Tongue (tissue), 2 donors: ENCODE measurements around the gene TRIM17. TPM values are rescaled to one million over a fixed set of nuclear protein-coding genes. Genes with fewer than 3 reads are reported as not detected.

Source experiments
- DNase-seq: peaks from one replicate; pipeline ENCODE4 v3.0.0-alpha.2; 2015
- total RNA-seq: library from RNA; depleted of rRNA; stranded (reverse); fragments of >200 nt; gene quantifications from one replicate; pipeline ENCODE4 v1.2.3, GENCODE V29; 2014

TRIM17 gene
- total RNA-seq, 1 donor from 2014 or later: not detected

DNA sequence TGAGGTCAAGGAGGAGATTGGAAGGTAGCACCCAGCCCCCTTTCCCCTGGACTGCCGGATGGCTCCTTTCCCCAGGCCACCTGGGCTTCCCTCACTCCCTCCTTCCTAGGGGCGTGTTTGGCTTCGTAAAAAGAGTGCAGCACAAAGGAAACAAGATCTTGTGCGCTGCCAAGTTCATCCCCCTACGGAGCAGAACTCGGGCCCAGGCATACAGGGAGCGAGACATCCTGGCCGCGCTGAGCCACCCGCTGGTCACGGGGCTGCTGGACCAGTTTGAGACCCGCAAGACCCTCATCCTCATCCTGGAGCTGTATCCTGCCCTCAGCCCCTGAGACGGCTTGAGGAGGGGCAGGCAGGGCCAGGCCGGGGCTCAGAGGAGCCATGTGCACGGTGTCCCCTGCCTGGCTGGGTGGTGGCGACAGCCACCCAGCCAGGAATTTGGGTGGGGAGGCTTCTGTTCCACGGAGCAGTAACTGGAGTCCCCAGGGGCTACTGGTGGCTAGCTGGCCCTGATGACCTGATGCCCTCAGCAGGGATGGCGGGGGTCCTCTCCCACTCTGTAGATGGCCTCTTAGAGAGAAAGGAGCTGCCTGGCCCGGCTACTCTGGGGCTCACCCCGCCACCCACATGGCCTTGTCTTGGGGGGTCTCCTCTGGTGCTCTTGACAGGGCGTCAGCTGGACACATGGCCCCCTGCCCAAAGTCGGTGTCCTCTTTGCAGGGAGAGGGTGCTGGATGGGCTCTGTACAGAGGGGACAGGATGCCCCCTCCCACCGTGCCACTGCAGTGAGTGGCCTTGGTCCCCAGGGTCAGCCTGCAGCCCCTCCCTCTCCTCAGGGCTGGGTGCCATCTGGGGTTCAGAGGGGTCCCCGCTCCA is 49.6 kb downstream of the TRIM17 start:
- no peak for DNase-seq

GRCh38 chr1:228366062-228366865 is 50.4 kb downstream of the TRIM17 start:
- no peak for DNase-seq

GRCh38 chr1:228365271-228366061 is 51.2 kb downstream of the TRIM17 start:
- no peak for DNase-seq

DNA sequence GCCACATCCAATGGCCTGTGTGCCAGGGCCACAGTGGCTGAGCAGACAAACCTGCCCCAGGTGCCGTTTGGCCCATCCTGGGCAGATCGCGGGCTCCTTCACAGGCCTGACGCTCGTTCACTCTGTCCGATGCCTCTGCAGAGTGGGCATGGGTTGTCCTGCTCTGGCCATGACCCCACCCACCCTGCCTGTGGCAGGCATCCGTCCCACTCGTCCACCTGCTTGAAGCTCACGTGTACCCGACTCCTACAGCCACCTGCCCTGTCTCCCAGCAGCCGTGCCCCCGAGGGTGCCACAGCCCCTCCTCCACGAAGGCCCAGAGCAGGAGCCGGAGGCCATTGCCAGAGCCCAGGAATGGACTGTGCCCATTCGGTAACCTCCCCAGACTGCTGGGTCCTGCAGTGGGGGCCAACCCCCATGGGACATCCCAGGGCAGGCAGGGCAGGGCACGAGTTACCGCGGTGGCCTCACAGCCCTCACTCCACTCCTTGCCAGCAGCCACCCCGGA is 51.9 kb downstream of the TRIM17 start:
- no peak for DNase-seq

DNA sequence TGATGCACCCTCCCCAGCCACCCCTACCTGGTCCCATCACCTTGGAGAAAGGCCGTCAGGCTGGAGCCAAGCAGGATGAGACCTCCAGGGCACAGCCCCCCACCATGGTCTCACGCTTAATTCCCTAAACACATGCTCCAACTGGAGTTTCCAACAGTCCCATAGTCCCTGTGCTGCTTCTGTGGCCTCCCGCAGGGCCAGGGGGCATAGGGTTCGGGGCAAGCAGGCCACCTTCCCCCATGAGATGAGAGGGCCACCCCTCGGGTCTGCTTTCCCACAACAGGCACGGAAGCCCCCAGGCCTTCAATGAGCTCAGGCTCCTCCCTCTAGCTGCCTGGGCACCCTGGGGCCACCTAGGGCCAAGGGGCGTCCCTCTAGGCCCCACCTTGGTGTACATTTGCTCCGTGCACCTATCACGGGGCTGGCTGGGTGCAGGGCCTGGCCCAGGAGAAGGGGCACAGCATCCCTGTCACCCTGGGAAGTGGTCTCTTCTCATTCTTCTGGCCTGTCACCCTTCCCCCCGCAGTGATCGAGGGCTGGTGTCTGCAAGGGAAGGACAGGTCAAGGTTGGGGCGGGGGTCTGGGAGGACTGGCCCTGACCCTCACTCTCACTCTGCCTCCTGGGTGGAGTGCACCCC is 52.5 kb downstream of the TRIM17 start:
- DNase-seq: no peak

GRCh38 chr1:228363686-228364067 is 53.0 kb downstream of the TRIM17 start:
- no peak for DNase-seq

GRCh38 chr1:228362884-228363450 is 53.7 kb downstream of the TRIM17 start:
- DNase-seq: no peak

DNA sequence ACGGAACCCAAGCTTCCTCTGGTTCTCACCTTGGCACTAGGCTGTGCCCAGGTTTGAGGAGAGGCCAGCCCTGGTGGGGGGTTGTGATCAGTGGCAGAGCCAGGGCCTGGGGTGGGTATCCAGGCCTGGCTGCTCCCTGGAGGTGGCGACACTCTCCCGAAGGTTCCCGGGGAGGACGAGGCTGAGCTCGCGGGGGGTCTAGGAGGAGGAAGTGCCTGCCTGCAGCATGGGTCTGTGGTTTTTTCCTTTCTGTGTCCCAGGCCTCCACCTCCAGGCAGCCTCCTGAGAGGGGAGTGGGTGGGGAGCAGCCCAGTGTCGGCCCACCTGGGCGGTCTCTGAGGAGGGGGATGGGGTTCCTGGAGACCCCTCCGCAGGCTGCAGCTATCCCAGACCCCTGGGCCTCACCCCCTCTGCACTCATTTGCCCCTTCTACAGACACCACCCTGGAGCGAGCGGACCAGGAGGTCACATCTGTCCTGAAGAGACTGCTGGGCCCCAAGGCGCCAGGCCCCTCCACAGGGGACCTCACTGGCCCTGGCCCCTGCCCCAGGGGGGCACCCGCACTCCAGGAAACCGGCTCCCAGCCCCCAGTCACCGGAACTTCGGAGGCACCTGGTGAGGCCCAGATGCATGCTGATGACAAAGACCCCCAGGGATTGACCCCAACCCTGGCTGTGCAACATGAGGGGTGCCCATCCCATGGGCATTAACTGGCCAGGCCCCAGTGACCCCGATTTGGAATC is 54.3 kb downstream of the TRIM17 start:
- no peak for DNase-seq

DNA sequence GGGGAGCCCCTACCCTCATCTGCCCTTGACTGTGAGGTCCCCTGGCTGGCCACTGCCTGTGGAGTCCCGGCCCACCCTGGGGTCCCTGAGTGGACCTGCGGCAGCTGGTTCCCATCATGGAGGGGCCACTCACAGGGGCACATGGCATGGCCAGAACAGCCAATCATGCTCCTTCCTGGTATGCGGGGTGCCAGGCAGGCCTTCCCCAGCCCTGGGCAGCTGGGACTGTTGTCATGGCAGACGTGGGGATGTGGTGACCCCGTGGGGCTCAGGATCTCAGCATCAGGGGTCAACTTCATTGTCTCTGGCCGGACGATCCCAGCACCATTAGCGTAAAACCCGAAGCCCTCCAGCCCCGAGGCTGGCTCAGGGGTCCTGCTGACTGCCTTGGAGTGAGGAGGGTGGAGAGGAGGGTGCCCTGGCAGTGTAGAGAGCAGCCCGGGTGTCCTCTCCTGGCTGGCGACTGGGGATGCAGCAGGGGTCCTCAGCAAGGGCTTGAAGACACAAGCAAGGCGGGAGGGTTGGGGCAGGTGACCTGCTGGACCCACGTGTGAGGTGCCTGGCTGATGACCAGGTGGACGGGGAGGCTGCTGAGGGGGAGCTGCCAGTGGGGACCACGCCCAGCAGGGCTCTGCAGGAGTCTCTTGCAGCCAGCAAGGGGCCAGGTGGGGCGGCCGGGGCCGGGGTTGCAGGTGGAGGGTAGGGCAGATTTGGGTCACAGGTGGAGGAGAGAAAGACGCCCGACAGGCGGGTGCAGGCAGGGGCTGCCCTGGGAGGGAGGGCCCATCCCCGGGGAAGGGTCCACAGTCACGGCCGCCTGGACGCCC is 55.1 kb downstream of the TRIM17 start:
- DNase-seq: no peak

GRCh38 chr1:228360533-228361313 is 55.9 kb downstream of the TRIM17 start:
- no peak for DNase-seq

DNA sequence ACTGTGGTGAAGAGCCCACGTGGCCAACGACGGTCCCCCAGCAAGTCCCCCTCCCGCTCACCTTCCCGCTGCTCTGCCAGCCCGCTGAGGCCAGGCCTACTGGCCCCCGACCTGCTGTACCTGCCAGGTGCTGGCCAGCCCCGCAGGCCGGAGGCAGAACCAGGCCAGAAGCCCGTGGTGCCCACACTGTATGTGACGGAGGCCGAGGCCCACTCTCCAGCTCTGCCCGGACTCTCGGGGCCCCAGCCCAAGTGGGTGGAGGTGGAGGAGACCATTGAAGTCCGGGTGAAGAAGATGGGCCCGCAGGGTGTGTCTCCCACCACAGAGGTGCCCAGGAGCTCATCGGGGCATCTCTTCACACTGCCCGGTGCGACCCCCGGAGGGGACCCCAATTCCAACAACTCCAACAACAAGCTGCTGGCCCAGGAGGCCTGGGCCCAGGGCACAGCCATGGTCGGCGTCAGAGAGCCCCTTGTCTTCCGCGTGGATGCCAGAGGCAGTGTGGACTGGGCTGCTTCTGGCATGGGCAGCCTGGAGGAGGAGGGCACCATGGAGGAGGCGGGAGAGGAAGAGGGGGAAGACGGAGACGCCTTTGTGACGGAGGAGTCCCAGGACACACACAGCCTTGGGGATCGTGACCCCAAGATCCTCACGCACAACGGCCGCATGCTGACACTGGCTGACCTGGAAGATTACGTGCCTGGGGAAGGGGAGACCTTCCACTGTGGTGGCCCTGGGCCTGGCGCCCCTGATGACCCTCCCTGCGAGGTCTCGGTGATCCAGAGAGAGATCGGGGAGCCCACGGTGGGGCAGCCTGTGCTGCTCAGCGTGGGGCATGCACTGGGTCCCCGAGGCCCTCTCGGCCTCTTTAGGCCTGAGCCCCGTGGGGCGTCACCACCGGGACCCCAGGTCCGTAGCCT is 56.8 kb downstream of the TRIM17 start:
- DNase-seq: no peak

DNA sequence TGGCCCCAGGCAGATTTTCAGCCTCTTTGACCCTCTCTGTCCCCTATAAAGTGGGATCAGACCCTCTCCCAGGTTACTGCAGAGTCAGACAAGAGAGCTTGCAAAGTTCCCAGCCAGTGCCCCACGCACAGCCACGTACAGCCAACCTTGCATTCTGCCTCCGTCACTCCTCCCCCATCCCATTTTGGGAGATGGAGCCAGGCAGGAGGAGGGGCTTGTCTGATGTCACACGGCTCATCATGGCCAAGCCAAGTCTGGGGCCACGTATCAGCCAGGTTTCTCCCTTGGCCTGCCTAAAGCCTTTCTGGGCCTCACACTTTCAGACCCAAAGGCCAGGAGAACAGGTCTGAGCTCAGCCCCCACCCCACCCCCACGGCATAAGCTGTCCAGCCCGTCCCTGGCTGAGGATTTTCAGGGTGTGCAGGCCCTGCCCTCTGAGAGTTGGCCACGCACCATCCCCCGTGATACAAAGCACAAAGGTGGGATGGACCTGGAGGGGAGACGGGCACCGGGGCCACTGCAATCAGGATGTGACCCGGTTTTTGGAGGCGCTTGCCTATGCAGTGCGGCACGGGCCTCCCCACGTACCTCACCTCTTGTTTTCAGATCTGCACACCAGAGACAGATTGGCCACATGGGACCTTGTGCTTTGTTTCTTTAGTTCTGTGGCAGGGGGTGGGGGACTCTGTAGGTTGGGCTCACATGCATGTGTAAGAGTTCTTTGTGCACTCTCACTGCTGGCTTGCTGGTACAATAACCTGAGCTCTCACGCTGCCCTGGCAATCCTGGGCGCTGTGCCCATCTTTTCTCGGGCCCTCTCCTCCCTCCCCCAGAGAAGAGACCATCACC is 57.7 kb downstream of the TRIM17 start:
- DNase-seq: no peak

DNA sequence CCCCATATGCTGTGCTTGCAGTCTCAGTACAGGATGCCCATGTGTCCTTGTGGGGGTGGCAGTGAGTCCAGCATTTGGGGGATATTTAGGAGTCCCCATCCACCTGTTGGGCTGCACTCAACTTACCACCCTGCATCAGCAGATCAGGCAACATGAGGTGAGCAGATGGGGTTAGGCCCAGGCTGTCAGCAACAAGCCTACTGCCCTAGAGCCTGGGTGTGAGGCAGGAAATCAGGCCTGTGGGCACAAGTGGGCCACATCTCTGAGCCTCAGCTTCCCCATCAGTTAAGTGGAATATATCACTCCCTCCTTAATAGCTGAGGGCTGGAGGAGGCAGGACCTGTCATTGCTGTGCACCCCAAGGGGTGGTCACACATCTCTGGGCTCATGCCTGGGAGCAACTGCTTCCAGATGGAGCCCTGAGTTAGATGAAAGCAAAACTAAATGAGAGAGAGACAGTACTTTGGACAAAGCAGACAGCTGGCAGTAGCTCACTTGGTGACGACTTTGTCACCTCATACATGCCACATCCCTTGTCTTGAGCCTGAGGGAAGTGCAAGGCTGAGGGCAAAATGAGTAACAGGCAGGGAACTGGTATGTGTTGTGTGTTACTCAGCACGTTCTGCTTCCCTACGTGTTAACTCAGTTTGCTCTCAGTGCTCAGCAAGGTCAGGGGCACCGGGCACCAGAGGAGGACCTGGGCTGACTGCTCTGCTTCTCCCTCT is 58.5 kb downstream of the TRIM17 start:
- DNase-seq: no peak
